HCT116 (cell line): ENCODE data around the gene NARS2.

Experiments
- EZH2 ChIP-seq: fragments of 200-600 bp; sonication (generic); IDR thresholded peaks from 2 replicates; pipeline ENCODE4 v1.6.1; 2017; ENCODE audit warnings: antibody characterized with exemption, mixed run types
- EZH2phosphoT487 ChIP-seq: fragments of 200-600 bp; IDR thresholded peaks from 2 replicates; pipeline ENCODE4 v1.6.1; 2018; ENCODE audit warnings: antibody characterized with exemption, borderline replicate concordance
- JUND ChIP-seq: IDR thresholded peaks from 2 replicates; pipeline ENCODE4 v1.6.1; 2012
- POLR2A ChIP-seq: IDR thresholded peaks from 2 replicates; pipeline ENCODE4 v1.7.0; 2011; ENCODE audit warnings: borderline replicate concordance; ENCODE audit not compliant: insufficient read depth, insufficient read length; ENCODE audit errors: extremely low read depth
- POLR2AphosphoS5 ChIP-seq: IDR thresholded peaks from 2 replicates; pipeline ENCODE4 v1.6.1; 2011; ENCODE audit warnings: mild to moderate bottlenecking, low read depth, low read length, moderate library complexity
- SIN3A ChIP-seq: IDR thresholded peaks from 2 replicates; pipeline ENCODE4 v1.6.1; 2012; ENCODE audit warnings: low read depth
- SP1 ChIP-seq: IDR thresholded peaks from 2 replicates; pipeline ENCODE4 v1.6.1; 2012; ENCODE audit warnings: low read depth
- YY1 ChIP-seq: IDR thresholded peaks from 2 replicates; pipeline ENCODE4 v1.6.1; 2011; ENCODE audit warnings: low read length, low read depth, moderate library complexity, mild to moderate bottlenecking; ENCODE audit not compliant: insufficient replicate concordance; ENCODE audit errors: extremely low read depth
- ZFX ChIP-seq: fragments of 450-650 bp; IDR thresholded peaks from 2 replicates; pipeline ENCODE4 v1.6.1; 2017
- ZNF274 ChIP-seq: fragments of 200-500 bp; sonication (Bioruptor generic); IDR thresholded peaks from 2 replicates; pipeline ENCODE4 v1.6.1; 2014; ENCODE audit warnings: mild to moderate bottlenecking, low read depth, low read length, inconsistent platforms
- TF ChIP-seq, protein P1 (sequence below), 3 experiments: fragments of 200-600 bp in 1 of 3; sonication (generic) in 1 of 3; IDR thresholded peaks in 2 of 3; conservative IDR thresholded peaks in 1 of 3; 2 replicates each; pipeline ENCODE4 v1.5.1; 2012 to 2017; ENCODE audit warnings: low read depth in 2 of 3, low read length in 2 of 3, antibody characterized with exemption in 1 of 3, borderline replicate concordance in 1 of 3, control low read depth in 1 of 3, mild to moderate bottlenecking in 1 of 3, mixed read lengths in 1 of 3, mixed run types in 1 of 3, moderate library complexity in 1 of 3; ENCODE audit not compliant: insufficient read depth in 1 of 3
- TF ChIP-seq, protein P2 (sequence below): IDR thresholded peaks from 2 replicates; pipeline ENCODE4 v1.6.1; 2012
- TF ChIP-seq, protein P3 (sequence below): IDR thresholded peaks from 2 replicates; pipeline ENCODE4 v1.6.1; 2012

DNA sequence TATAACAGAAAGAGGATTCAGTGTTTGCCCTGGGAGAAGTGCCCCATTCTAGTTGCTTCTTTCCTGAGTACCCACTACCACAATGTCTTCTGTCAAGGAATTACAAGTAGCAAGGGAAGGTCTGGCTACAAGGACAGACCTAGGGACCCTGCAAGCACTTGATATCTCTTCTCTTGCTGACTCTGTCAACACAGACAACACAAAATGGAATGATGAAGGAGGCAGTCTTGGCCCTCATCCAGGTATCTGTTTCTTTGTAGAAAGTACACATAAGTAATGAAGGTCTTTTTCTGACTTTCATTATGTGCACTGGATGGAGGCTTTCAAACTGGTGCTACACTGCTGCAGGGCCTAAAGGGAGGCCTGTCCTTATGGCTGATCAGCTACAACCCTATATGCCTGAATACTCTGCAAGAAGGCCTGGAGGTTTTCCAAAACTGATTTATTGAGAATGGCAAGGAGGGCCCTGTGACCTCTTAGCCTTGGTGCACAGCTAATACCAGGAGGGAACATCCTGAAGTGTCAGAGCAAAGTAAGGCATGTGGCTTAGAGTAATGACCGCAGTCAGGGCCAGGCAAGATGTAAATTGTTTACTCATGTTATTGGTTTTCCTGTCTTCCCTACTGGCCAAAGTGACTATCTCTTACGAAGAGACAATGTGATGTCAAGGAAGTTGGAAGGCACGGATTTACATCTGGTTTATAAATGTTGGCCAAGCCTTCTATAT lies 188.3 kb downstream of the NARS2 start:
- no peak for TF ChIP-seq YY1
- TF ChIP-seq, protein P1, sequence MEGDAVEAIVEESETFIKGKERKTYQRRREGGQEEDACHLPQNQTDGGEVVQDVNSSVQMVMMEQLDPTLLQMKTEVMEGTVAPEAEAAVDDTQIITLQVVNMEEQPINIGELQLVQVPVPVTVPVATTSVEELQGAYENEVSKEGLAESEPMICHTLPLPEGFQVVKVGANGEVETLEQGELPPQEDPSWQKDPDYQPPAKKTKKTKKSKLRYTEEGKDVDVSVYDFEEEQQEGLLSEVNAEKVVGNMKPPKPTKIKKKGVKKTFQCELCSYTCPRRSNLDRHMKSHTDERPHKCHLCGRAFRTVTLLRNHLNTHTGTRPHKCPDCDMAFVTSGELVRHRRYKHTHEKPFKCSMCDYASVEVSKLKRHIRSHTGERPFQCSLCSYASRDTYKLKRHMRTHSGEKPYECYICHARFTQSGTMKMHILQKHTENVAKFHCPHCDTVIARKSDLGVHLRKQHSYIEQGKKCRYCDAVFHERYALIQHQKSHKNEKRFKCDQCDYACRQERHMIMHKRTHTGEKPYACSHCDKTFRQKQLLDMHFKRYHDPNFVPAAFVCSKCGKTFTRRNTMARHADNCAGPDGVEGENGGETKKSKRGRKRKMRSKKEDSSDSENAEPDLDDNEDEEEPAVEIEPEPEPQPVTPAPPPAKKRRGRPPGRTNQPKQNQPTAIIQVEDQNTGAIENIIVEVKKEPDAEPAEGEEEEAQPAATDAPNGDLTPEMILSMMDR (IDR thresholded peaks at IDR 0.05 in 2 of 3, conservative IDR thresholded peaks at IDR 0.05 in 1 of 3; ENCODE audit: borderline replicate concordance in 1 of 3, insufficient read depth in 1 of 3, low read depth in 2 of 3, low read length in 2 of 3): no peak
- no peak for TF ChIP-seq EZH2phosphoT487
- no peak for TF ChIP-seq POLR2AphosphoS5
- no peak for TF ChIP-seq POLR2A
- TF ChIP-seq ZFX: no peak
- TF ChIP-seq, protein P2, sequence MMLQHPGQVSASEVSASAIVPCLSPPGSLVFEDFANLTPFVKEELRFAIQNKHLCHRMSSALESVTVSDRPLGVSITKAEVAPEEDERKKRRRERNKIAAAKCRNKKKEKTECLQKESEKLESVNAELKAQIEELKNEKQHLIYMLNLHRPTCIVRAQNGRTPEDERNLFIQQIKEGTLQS: no peak
- TF ChIP-seq, protein P3, sequence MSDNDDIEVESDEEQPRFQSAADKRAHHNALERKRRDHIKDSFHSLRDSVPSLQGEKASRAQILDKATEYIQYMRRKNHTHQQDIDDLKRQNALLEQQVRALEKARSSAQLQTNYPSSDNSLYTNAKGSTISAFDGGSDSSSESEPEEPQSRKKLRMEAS: no peak
- no peak for TF ChIP-seq SP1
- no peak for TF ChIP-seq EZH2
- TF ChIP-seq JUND: no peak
- no peak for TF ChIP-seq SIN3A
- no peak for TF ChIP-seq ZNF274
